GM12891 (cell line): ENCODE results near the gene BTBD1.
"Not testable (repeated sequence)": the region's sequence is repeated elsewhere in the genome, so short reads cannot be mapped to it uniquely, and the experiment has no call there.

Experiments used
- PAX5 ChIP-seq: IDR thresholded peaks from 2 replicates; pipeline ENCODE4 v1.6.1; 2011; ENCODE audit warnings: low read length, moderate library complexity, mild to moderate bottlenecking; ENCODE audit not compliant: insufficient read depth, severe bottlenecking
- POLR2A ChIP-seq: IDR thresholded peaks from 2 replicates; pipeline ENCODE4 v1.6.1; 2011; ENCODE audit warnings: low read depth, low read length, control low read depth
- POLR2AphosphoS5 ChIP-seq: IDR thresholded peaks from 2 replicates; pipeline ENCODE4 v1.6.1; 2011; ENCODE audit warnings: low read depth, low read length, control low read depth
- SPI1 ChIP-seq: IDR thresholded peaks from 2 replicates; pipeline ENCODE4 v1.6.1; 2011; ENCODE audit warnings: low read depth, low read length, control low read depth
- TAF1 ChIP-seq: IDR thresholded peaks from 2 replicates; pipeline ENCODE4 v1.6.1; 2011; ENCODE audit warnings: low read depth, low read length, control low read depth

DNA sequence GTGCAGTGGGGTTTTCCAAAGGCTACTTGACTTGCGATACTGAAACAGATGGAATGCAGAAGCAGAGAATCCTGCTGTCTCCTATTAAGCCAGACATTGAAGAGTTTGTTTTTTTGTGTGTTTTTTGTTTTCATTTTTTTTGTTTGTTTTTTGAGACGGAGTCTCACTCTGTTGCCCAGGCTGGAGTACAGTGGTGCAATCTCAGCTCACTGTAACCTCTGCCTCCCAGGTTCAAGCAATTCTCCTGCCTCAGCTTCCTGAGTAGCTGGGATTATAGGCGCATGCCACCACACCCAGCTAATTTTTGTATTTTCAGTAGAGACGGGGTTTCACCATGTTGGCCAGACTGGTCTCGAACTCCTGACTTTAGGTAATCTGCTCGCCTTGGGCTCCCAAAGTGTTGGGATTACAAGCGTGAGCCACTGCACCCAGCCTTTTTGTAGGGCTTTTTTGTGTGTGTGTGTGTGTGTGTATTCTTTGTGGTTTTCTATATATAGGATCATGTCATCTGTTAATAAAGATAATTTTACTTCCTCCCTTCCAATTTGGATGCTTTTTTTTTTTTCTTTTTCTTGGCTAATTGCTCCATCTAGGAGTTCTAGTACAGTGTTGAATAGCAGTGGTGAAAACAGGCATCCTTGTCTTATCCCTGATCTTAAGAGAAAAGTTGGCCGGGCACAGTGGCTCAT, 19.0 kb upstream of the BTBD1 start:
- TF ChIP-seq POLR2AphosphoS5, POLR2A, SPI1, TAF1, PAX5: not testable (repeated sequence)
